MCF 10A (cell line): ENCODE results near the gene MAPRE2. TPM values are rescaled to one million over a fixed set of nuclear protein-coding genes. Genes with fewer than 3 reads are reported as not detected.

Source experiments
- BruUV-seq: library from RNA; stranded (reverse); fragments of 400-500 nt; replicated peaks from 2 replicates; lab custom pipeline; 2021; lab: Mats Ljungman, UMichigan
- CTCF ChIA-PET: fragments of 300-600 bp; sonication (Branson Sonifier 250); formaldehyde crosslinking; extraction: SDS; loops from one replicate; lab custom pipeline; 2021; ENCODE audit warnings: antibody characterized with exemption, inconsistent platforms; lab: Yijun Ruan, JAX
- POLR2A ChIA-PET: fragments of 300-600, 350-650 bp; sonication (Branson Sonifier 250); formaldehyde crosslinking; extraction: SDS; loops from one replicate; lab custom pipeline; 2020; ENCODE audit warnings: antibody characterized with exemption, inconsistent platforms; lab: Yijun Ruan, JAX
- DNase-seq: peaks from one replicate; pipeline ENCODE4 v3.0.0-alpha.2; 2018; ENCODE audit not compliant: unreplicated experiment
- H3K27ac Mint-ChIP-seq: one replicate; pipeline ENCODE4 v1.8.0; 2022; ENCODE audit warnings: mild to moderate bottlenecking, low read depth, mixed read lengths; ENCODE audit not compliant: unreplicated experiment
- H3K27me3 Mint-ChIP-seq: one replicate; pipeline ENCODE4 v1.8.0; 2022; ENCODE audit warnings: mixed read lengths; ENCODE audit not compliant: insufficient read depth, unreplicated experiment
- H3K36me3 Mint-ChIP-seq: one replicate; pipeline ENCODE4 v1.8.0; 2022; ENCODE audit warnings: mild to moderate bottlenecking, moderate library complexity, mixed read lengths; ENCODE audit not compliant: insufficient read depth, unreplicated experiment
- H3K4me1 Mint-ChIP-seq: one replicate; pipeline ENCODE4 v1.8.0; 2022; ENCODE audit warnings: mixed read lengths; ENCODE audit not compliant: insufficient read depth, unreplicated experiment
- H3K4me3 Mint-ChIP-seq: one replicate; pipeline ENCODE4 v1.8.0; 2022; ENCODE audit warnings: mild to moderate bottlenecking, moderate library complexity, mixed read lengths; ENCODE audit not compliant: unreplicated experiment
- H3K9me3 Mint-ChIP-seq: one replicate; pipeline ENCODE4 v1.8.0; 2022; ENCODE audit warnings: mixed read lengths; ENCODE audit not compliant: unreplicated experiment
- CTCF ChIP-seq: fragments of 200-600 bp; IDR thresholded peaks from one replicate; pipeline ENCODE4 v1.8.0; 2022; ENCODE audit warnings: antibody characterized with exemption, mild to moderate bottlenecking; ENCODE audit not compliant: unreplicated experiment
- intact Hi-C: fragments of 100-400 bp; cut with micrococcal nuclease; formaldehyde crosslinking; loops from 2 replicates; pipeline ENCODE4 v1.14.1; 2022
- total RNA-seq: library from RNA; stranded (reverse); gene quantifications from 2 replicates; pipeline ENCODE4 v1.2.3, GENCODE V29; 2022

MAPRE2 gene
- total RNA-seq, 1 experiment from 2014 or later: 7.7 TPM

DNA sequence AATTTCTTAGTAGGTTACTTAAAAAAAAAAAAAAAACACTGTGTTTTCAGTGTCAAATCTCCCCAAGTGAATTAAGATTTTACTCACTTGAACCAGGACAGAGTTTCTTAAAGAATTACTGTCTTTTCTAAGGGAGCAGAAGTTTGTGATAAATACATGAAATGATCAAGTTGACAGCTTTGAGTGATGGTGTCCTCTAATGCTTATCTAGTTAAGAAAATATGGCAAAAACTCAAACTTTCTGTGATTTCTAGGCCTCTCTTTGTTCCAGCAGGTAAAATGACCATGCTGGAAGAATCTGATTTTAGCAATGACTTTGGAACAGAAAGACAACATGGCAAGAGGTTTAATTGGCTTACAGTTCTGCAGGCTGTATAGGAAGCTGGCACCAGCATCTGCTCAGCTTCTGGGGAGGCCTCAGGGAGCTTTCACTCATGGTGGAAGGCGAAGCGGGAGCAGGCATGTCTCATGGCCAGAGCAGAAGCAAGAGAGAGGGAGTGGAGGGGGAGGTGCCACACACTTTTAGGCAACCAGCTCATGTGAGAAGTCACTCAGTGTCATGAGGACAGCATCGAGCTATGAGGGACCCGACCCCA, 6.6 kb downstream of the MAPRE2 start:
- Mint-ChIP-seq H3K27ac (peak overlapping the region; percentile 50), H3K36me3 (no peaks in the 10 kb centered on the region), H3K4me3 (no peak overlapping the region), H3K4me1 (peaks cover 15% of the 10 kb centered on the region), H3K9me3 (no peaks in the 10 kb centered on the region), H3K27me3 (no peaks in the 10 kb centered on the region)
- no peak for DNase-seq
- TF ChIP-seq CTCF: no peak
- intact Hi-C loops: no loop called here
- ChIA-PET POLR2A (interaction anchor here (0.7 kb wide), 1 partner anchor 198 kb away, joined by 3 read pairs; no protein-coding TSS in a partner anchor), CTCF (interaction anchor here (0.7 to 1.6 kb wide), 3 partner anchors 21 to 96 kb away, joined by 3 to 11 read pairs (median 3); no protein-coding TSS in a partner anchor)
- BruUV-seq: no TSS peak

GRCh38 chr18:35049111-35050027, 8.2 kb downstream of the MAPRE2 start:
- H3K27me3 Mint-ChIP-seq: no peaks in the 10 kb centered on the region
- TF ChIP-seq CTCF: no peak
- POLR2A ChIA-PET: no interaction called here
- H3K4me3 Mint-ChIP-seq: no peak overlapping the region
- peak overlapping the region; percentile 66 for H3K27ac Mint-ChIP-seq
- no peaks in the 10 kb centered on the region for H3K9me3 Mint-ChIP-seq
- DNase-seq: no peak
- no TSS peak for BruUV-seq
- peaks cover 15% of the 10 kb centered on the region for H3K4me1 Mint-ChIP-seq
- no peaks in the 10 kb centered on the region for H3K36me3 Mint-ChIP-seq
- intact Hi-C loops: loop anchor here (10.0 kb wide), 1 partner anchor 65 kb away; no protein-coding TSS in a partner anchor
- CTCF ChIA-PET: interaction anchor here (0.5 to 1.1 kb wide), 3 partner anchors 9 to 389 kb away, joined by 3 to 5 read pairs (median 4); no protein-coding TSS in a partner anchor

DNA sequence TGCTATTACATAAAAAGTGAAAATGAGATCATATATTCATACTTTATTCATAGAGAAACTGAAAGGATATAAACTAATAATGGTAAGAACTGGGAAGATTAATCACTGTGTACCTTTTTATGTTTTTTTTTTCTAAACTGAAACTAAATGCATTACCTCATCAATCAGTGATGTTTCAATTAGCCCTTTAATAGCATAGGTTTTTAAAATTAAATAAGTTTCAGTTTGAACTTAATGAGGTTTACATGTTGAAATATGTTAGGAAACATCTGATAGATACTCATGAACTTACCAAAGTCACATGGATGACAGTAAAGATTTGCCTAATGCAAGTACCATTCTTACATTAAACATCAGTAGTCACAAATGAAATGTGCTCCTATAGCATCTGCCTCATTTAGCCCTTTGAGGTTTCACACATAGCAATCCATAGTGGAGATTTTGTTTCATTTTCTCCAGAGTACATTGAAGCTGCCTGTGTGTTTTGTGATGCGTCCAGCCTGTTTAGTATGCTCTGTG, 8.9 kb downstream of the MAPRE2 start:
- TF ChIP-seq CTCF: no peak
- BruUV-seq: no TSS peak
- ChIA-PET CTCF (interaction anchor here (0.6 to 1.1 kb wide), 4 partner anchors 8 to 94 kb away, joined by 3 to 5 read pairs (median 4); no protein-coding TSS in a partner anchor), POLR2A (interaction anchor here (0.7 to 1.3 kb wide), 2 partner anchors 10 to 23 kb away, joined by 3 to 4 read pairs; no protein-coding TSS in a partner anchor)
- peaks cover 15% of the 10 kb centered on the region for H3K4me1 Mint-ChIP-seq
- intact Hi-C loops: loop anchor here (10.0 kb wide), 1 partner anchor 65 kb away; no protein-coding TSS in a partner anchor
- H3K27me3 Mint-ChIP-seq: no peaks in the 10 kb centered on the region
- no peak overlapping the region for H3K4me3 Mint-ChIP-seq
- H3K9me3 Mint-ChIP-seq: no peaks in the 10 kb centered on the region
- H3K36me3 Mint-ChIP-seq: no peaks in the 10 kb centered on the region
- no peak for DNase-seq
- H3K27ac Mint-ChIP-seq: peak overlapping the region; percentile 66
